WTC11 (cell line): ENCODE measurements around the gene LRRC7. TPM values are rescaled to one million over a fixed set of nuclear protein-coding genes. Genes with fewer than 3 reads are reported as not detected.

Experiments
- ATAC-seq: fragments of 200-7000 bp; cut with Tn5 transposase; 2 replicates; pipeline ENCODE4 v1.10.0; 2021; ENCODE audit warnings: mild to moderate bottlenecking, moderate library complexity
- CTCF ChIA-PET: fragments of 300-600 bp; sonication (Branson Sonifier 250); formaldehyde crosslinking; loops from one replicate; lab custom pipeline; 2021; ENCODE audit warnings: antibody characterized with exemption; lab: Charles Lee
- POLR2A ChIA-PET: fragments of 350-600 bp; sonication (Branson Sonifier 250); formaldehyde crosslinking; loops from one replicate; lab custom pipeline; 2021; ENCODE audit warnings: antibody characterized with exemption; lab: Charles Lee
- DNase-seq: peaks from one replicate; pipeline ENCODE4 v3.0.0; 2021; ENCODE audit warnings: low spot score
- H3K27ac Mint-ChIP-seq: 2 replicates; pipeline ENCODE4 v1.8.0; 2021; ENCODE audit warnings: mixed read lengths
- H3K27me3 Mint-ChIP-seq: 2 replicates; pipeline ENCODE4 v1.8.0; 2021; ENCODE audit warnings: low read depth, mild to moderate bottlenecking, moderate library complexity, mixed read lengths
- H3K36me3 Mint-ChIP-seq: 2 replicates; pipeline ENCODE4 v1.8.0; 2021; ENCODE audit warnings: mixed read lengths
- H3K4me1 Mint-ChIP-seq: 2 replicates; pipeline ENCODE4 v1.8.0; 2022; ENCODE audit warnings: mixed read lengths
- H3K4me3 Mint-ChIP-seq: 2 replicates; pipeline ENCODE4 v1.8.0; 2021; ENCODE audit warnings: mild to moderate bottlenecking, moderate library complexity, mixed read lengths
- H3K9me3 Mint-ChIP-seq: 2 replicates; pipeline ENCODE4 v1.8.0; 2021; ENCODE audit warnings: mixed read lengths
- CBFB ChIP-seq: sonication (generic); formaldehyde crosslinking; IDR thresholded peaks from 2 replicates; pipeline ENCODE4 v1.8.1; 2022; ENCODE audit warnings: mild to moderate bottlenecking, low read depth, missing genetic modification reagents
- CREB1 ChIP-seq: sonication (generic); formaldehyde crosslinking; IDR thresholded peaks from 2 replicates; pipeline ENCODE4 v1.8.0; 2023; ENCODE audit warnings: mild to moderate bottlenecking, missing genetic modification reagents
- JUN ChIP-seq: sonication (generic); formaldehyde crosslinking; IDR thresholded peaks from 2 replicates; pipeline ENCODE4 v1.8.0; 2023; ENCODE audit warnings: mild to moderate bottlenecking, missing genetic modification reagents
- MXD4 ChIP-seq: fragments of 250-450 bp; sonication (Bioruptor Pico); IDR thresholded peaks from 2 replicates; pipeline ENCODE4 v1.8.0; 2021; ENCODE audit warnings: mild to moderate bottlenecking, moderate library complexity, borderline replicate concordance
- NR3C1 ChIP-seq: sonication (generic); formaldehyde crosslinking; conservative IDR thresholded peaks from 2 replicates; pipeline ENCODE4 v1.8.1; 2023; ENCODE audit warnings: low read depth, mild to moderate bottlenecking, missing genetic modification reagents
- RORB ChIP-seq: fragments of 250-450 bp; sonication (Bioruptor Pico); IDR thresholded peaks from 2 replicates; pipeline ENCODE4 v1.9.0; 2021; ENCODE audit warnings: mild to moderate bottlenecking
- ZNF317 ChIP-seq: sonication (generic); formaldehyde crosslinking; IDR thresholded peaks from 2 replicates; pipeline ENCODE4 v1.8.1; 2023; ENCODE audit warnings: low read depth, mild to moderate bottlenecking, moderate library complexity, missing genetic modification reagents, borderline replicate concordance
- total RNA-seq: library from RNA; stranded (reverse); gene quantifications from 3 replicates; pipeline ENCODE4 v1.2.3, GENCODE V29; 2021
- TF ChIP-seq, protein P1 (sequence below): sonication (generic); formaldehyde crosslinking; IDR thresholded peaks from 2 replicates; pipeline ENCODE4 v1.8.1; 2023; ENCODE audit warnings: mild to moderate bottlenecking, missing genetic modification reagents, borderline replicate concordance
- TF ChIP-seq, protein P2 (sequence below): sonication (generic); formaldehyde crosslinking; IDR thresholded peaks from 2 replicates; pipeline ENCODE4 v1.8.0; 2022; ENCODE audit warnings: mild to moderate bottlenecking, missing genetic modification reagents
- TF ChIP-seq, protein P3 (sequence below): sonication (generic); formaldehyde crosslinking; IDR thresholded peaks from 2 replicates; pipeline ENCODE4 v1.8.0; 2022; ENCODE audit warnings: mild to moderate bottlenecking, missing genetic modification reagents
- TF ChIP-seq, protein P4 (sequence below): fragments of 200-600 bp; IDR thresholded peaks from 2 replicates; pipeline ENCODE4 v1.8.0; 2022; ENCODE audit warnings: antibody characterized with exemption
- TF ChIP-seq, protein P5 (sequence below): sonication (generic); formaldehyde crosslinking; IDR thresholded peaks from 2 replicates; pipeline ENCODE4 v1.8.0; 2023; ENCODE audit warnings: missing genetic modification reagents
- TF ChIP-seq, protein P6 (sequence below): sonication (generic); formaldehyde crosslinking; conservative IDR thresholded peaks from 2 replicates; pipeline ENCODE4 v1.8.1; 2023; ENCODE audit warnings: mild to moderate bottlenecking, low read depth, missing genetic modification reagents, moderate library complexity
- TF ChIP-seq, protein P7 (sequence below): fragments of 250-450 bp; sonication (Bioruptor Pico); IDR thresholded peaks from 2 replicates; pipeline ENCODE4 v1.9.0; 2021; ENCODE audit warnings: moderate library complexity, mild to moderate bottlenecking, inconsistent platforms, borderline replicate concordance
- TF ChIP-seq, protein P8 (sequence below): sonication (generic); formaldehyde crosslinking; IDR thresholded peaks from 2 replicates; pipeline ENCODE4 v1.8.1; 2022; ENCODE audit warnings: low read depth, missing genetic modification reagents, borderline replicate concordance

LRRC7 gene
- total RNA-seq, 1 experiment from 2014 or later: not detected

DNA sequence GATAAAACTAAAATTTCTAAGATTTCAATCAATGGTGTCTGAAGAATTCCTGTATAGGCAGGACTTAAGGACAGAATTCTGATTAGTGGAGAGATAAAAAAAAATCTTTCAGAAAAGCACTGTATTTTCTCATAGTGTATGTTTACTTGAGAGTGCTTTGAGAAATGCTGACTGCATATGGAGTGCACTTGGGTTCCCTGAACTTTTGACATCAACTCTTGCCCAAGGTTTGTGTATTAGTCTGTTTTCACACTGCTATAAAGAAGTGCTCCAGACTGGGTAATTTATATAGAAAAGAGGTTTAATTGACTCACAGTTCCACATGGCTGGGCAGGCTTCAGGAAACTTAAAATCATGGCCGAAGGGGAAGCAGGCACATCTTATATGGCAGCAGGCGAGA is 362.7 kb downstream of the LRRC7 start (continued):
- TF ChIP-seq, protein P1, sequence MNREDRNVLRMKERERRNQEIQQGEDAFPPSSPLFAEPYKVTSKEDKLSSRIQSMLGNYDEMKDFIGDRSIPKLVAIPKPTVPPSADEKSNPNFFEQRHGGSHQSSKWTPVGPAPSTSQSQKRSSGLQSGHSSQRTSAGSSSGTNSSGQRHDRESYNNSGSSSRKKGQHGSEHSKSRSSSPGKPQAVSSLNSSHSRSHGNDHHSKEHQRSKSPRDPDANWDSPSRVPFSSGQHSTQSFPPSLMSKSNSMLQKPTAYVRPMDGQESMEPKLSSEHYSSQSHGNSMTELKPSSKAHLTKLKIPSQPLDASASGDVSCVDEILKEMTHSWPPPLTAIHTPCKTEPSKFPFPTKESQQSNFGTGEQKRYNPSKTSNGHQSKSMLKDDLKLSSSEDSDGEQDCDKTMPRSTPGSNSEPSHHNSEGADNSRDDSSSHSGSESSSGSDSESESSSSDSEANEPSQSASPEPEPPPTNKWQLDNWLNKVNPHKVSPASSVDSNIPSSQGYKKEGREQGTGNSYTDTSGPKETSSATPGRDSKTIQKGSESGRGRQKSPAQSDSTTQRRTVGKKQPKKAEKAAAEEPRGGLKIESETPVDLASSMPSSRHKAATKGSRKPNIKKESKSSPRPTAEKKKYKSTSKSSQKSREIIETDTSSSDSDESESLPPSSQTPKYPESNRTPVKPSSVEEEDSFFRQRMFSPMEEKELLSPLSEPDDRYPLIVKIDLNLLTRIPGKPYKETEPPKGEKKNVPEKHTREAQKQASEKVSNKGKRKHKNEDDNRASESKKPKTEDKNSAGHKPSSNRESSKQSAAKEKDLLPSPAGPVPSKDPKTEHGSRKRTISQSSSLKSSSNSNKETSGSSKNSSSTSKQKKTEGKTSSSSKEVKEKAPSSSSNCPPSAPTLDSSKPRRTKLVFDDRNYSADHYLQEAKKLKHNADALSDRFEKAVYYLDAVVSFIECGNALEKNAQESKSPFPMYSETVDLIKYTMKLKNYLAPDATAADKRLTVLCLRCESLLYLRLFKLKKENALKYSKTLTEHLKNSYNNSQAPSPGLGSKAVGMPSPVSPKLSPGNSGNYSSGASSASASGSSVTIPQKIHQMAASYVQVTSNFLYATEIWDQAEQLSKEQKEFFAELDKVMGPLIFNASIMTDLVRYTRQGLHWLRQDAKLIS (CRISPR knock-in tag): no peak
- no peak for TF ChIP-seq CBFB (CRISPR knock-in tag)
- TF ChIP-seq, protein P2, sequence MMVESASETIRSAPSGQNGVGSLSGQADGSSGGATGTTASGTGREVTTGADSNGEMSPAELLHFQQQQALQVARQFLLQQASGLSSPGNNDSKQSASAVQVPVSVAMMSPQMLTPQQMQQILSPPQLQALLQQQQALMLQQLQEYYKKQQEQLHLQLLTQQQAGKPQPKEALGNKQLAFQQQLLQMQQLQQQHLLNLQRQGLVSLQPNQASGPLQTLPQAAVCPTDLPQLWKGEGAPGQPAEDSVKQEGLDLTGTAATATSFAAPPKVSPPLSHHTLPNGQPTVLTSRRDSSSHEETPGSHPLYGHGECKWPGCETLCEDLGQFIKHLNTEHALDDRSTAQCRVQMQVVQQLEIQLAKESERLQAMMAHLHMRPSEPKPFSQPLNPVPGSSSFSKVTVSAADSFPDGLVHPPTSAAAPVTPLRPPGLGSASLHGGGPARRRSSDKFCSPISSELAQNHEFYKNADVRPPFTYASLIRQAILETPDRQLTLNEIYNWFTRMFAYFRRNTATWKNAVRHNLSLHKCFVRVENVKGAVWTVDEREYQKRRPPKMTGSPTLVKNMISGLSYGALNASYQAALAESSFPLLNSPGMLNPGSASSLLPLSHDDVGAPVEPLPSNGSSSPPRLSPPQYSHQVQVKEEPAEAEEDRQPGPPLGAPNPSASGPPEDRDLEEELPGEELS (CRISPR knock-in tag): no peak
- TF ChIP-seq, protein P3, sequence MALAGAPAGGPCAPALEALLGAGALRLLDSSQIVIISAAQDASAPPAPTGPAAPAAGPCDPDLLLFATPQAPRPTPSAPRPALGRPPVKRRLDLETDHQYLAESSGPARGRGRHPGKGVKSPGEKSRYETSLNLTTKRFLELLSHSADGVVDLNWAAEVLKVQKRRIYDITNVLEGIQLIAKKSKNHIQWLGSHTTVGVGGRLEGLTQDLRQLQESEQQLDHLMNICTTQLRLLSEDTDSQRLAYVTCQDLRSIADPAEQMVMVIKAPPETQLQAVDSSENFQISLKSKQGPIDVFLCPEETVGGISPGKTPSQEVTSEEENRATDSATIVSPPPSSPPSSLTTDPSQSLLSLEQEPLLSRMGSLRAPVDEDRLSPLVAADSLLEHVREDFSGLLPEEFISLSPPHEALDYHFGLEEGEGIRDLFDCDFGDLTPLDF (CRISPR knock-in tag): no peak
- no peak for TF ChIP-seq MXD4
- TF ChIP-seq, protein P4, sequence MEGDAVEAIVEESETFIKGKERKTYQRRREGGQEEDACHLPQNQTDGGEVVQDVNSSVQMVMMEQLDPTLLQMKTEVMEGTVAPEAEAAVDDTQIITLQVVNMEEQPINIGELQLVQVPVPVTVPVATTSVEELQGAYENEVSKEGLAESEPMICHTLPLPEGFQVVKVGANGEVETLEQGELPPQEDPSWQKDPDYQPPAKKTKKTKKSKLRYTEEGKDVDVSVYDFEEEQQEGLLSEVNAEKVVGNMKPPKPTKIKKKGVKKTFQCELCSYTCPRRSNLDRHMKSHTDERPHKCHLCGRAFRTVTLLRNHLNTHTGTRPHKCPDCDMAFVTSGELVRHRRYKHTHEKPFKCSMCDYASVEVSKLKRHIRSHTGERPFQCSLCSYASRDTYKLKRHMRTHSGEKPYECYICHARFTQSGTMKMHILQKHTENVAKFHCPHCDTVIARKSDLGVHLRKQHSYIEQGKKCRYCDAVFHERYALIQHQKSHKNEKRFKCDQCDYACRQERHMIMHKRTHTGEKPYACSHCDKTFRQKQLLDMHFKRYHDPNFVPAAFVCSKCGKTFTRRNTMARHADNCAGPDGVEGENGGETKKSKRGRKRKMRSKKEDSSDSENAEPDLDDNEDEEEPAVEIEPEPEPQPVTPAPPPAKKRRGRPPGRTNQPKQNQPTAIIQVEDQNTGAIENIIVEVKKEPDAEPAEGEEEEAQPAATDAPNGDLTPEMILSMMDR: no peak
- TF ChIP-seq, protein P5, sequence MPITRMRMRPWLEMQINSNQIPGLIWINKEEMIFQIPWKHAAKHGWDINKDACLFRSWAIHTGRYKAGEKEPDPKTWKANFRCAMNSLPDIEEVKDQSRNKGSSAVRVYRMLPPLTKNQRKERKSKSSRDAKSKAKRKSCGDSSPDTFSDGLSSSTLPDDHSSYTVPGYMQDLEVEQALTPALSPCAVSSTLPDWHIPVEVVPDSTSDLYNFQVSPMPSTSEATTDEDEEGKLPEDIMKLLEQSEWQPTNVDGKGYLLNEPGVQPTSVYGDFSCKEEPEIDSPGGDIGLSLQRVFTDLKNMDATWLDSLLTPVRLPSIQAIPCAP (CRISPR knock-in tag): no peak
- TF ChIP-seq, protein P6, sequence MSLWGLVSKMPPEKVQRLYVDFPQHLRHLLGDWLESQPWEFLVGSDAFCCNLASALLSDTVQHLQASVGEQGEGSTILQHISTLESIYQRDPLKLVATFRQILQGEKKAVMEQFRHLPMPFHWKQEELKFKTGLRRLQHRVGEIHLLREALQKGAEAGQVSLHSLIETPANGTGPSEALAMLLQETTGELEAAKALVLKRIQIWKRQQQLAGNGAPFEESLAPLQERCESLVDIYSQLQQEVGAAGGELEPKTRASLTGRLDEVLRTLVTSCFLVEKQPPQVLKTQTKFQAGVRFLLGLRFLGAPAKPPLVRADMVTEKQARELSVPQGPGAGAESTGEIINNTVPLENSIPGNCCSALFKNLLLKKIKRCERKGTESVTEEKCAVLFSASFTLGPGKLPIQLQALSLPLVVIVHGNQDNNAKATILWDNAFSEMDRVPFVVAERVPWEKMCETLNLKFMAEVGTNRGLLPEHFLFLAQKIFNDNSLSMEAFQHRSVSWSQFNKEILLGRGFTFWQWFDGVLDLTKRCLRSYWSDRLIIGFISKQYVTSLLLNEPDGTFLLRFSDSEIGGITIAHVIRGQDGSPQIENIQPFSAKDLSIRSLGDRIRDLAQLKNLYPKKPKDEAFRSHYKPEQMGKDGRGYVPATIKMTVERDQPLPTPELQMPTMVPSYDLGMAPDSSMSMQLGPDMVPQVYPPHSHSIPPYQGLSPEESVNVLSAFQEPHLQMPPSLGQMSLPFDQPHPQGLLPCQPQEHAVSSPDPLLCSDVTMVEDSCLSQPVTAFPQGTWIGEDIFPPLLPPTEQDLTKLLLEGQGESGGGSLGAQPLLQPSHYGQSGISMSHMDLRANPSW (CRISPR knock-in tag): no peak

DNA sequence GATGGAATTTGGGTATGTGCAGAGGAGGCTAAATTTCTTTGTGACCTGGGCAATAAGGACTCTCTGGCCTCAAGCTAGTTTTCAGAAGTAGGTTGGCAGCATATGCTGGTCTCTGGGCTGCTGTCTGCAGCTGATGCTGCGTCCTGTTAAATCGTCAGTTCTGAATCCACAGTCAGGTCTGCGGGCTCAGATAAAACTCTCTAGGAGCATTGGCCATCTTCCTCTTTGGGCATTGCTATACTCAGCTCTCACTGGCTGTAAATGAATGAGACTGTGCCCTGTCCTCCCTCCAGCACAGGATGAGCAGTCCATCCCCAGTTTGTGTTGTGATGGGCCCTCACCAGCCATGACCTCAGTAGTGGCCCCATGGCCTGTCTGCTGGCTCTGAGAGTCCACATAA is 365.0 kb downstream of the LRRC7 start:
- POLR2A ChIA-PET: no interaction called here
- no peaks in the 10 kb centered on the region for H3K4me1 Mint-ChIP-seq
- DNase-seq (no peak), ATAC-seq (no peak; the same call in 1 of the 2 replicates)
- H3K9me3 Mint-ChIP-seq: peaks cover 28% of the 10 kb centered on the region
- H3K27ac Mint-ChIP-seq: no peak overlapping the region
- H3K27me3 Mint-ChIP-seq: no peaks in the 10 kb centered on the region; the same call in 1 of the 2 replicates
- no peak overlapping the region for H3K4me3 Mint-ChIP-seq
- H3K36me3 Mint-ChIP-seq: peaks cover 17% of the 10 kb centered on the region
- CTCF ChIA-PET: no interaction called here
- TF ChIP-seq JUN (CRISPR knock-in tag) (no peak), CREB1 (no peak), ZNF317 (CRISPR knock-in tag) (no peak), NR3C1 (CRISPR knock-in tag) (no peak), RORB (no peak)
- TF ChIP-seq, protein P7, sequence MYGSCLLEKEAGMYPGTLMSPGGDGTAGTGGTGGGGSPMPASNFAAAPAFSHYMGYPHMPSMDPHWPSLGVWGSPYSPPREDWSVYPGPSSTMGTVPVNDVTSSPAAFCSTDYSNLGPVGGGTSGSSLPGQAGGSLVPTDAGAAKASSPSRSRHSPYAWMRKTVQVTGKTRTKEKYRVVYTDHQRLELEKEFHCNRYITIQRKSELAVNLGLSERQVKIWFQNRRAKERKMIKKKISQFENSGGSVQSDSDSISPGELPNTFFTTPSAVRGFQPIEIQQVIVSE (CRISPR knock-in tag): no peak
- TF ChIP-seq, protein P8, sequence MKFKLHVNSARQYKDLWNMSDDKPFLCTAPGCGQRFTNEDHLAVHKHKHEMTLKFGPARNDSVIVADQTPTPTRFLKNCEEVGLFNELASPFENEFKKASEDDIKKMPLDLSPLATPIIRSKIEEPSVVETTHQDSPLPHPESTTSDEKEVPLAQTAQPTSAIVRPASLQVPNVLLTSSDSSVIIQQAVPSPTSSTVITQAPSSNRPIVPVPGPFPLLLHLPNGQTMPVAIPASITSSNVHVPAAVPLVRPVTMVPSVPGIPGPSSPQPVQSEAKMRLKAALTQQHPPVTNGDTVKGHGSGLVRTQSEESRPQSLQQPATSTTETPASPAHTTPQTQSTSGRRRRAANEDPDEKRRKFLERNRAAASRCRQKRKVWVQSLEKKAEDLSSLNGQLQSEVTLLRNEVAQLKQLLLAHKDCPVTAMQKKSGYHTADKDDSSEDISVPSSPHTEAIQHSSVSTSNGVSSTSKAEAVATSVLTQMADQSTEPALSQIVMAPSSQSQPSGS (CRISPR knock-in tag): no peak
- TF ChIP-seq, protein P6 (CRISPR knock-in tag): no peak
